Raji (cell line): Measurements from ENCODE around the gene NAXE.

ENCODE experiments used
- POLR2A ChIP-seq: IDR thresholded peaks from 2 replicates; pipeline ENCODE4 v1.6.1; 2011; ENCODE audit warnings: low read depth, low read length, control low read depth; ENCODE audit not compliant: insufficient read depth

Gene NAXE

DNA sequence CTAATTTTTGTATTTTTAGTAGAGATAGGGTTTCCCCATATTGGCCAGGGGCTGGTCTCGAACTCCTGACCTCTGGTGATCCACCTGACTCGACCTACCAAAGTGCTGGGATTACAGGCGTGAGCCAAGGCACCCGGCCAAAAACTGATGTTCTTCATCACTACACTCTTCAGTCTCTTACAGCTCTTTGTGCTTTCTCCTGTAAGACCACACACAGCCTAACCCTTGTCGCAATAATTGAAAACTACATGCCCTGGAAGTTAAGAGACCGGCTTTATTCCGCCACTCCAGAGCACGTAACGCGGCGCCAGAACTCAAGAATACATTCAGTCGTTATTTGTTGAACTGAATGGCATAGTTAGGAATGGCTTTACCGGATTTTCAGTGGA is 9.2 kb downstream of the NAXE start:
- no peak for TF ChIP-seq POLR2A

GRCh38 chr1:156601122-156601830 is 9.7 kb downstream of the NAXE start, which contains the start of gene GPATCH4:
TSS of gene GPATCH4 (minus strand) at chr1:156601479.
- TF ChIP-seq POLR2A, result peak; percentile 83

DNA sequence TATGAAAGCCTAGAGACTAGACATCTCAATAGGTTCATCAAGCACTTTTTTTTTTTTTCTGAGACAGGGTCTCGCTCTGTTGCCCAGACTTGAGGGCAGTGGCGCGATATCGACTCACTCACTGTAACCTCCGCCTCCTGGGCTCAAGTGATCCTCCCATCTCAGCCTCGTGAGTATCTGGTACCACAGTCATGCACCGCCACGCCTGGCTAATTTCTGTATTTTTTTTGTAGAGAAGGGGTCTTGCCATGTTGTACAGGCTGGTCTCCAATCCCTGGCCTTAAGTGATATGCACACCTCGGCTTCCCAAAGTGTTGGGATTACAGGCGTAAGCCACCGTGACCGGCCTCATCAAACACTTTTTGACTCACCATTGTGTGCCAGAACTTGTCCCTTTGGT is 10.3 kb downstream of the NAXE start:
- no peak for TF ChIP-seq POLR2A

GRCh38 chr1:156602557-156602993 is 11.0 kb downstream of the NAXE start:
- TF ChIP-seq POLR2A, result 0 out of 2 replicates have a peak, but pooled peaks have one; percentile 14

GRCh38 chr1:156608036-156608674 is 16.6 kb downstream of the NAXE start:
- 0 out of 2 replicates have a peak, but pooled peaks have one; percentile 23 for TF ChIP-seq POLR2A

GRCh38 chr1:156608981-156609380 is 17.4 kb downstream of the NAXE start:
- no peak for TF ChIP-seq POLR2A

DNA sequence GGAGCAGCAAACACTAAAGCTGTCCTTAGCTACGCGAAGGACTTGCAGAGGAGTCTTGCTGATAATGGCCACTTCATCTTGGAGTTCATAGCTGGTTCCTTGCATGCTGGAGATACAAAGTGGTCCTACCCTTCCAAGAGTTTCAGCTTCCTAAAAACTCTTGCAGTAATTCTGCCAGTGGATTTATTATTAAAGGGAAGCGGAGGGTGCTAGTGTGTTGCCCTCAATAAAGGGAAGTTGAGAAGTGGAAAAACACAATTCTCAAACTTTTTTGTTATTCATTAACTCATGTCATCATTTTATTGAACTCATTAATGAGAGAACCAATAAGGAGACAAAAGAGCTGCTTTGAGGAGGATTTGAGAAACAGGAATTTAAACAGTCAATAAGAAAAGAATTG is 21.1 kb downstream of the NAXE start:
- no peak for TF ChIP-seq POLR2A

DNA sequence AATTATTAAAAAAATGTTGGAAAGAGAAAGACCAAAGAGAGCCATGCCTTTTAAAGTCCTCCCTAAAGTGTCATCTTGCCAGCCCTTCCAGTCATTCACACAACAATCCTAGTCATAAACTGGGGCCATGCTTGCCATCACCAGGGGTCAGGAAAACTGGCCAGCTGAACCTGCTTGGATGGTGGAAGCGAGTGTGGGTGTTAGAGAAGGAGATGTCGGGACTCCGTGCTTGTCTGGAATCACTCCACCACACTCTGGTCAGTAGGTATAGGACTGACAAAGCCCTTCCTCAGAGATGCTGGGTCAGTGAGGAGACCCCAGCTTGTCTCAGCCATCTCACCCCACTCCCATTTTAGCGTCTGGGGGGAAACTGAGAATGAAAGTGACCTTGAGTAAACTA is 24.4 kb downstream of the NAXE start:
- TF ChIP-seq POLR2A, result no peak

- TF ChIP-seq POLR2A, result no peak
Observed at GRCh38 chr1:156616463-156616862, 24.9 kb downstream of the NAXE start.

DNA sequence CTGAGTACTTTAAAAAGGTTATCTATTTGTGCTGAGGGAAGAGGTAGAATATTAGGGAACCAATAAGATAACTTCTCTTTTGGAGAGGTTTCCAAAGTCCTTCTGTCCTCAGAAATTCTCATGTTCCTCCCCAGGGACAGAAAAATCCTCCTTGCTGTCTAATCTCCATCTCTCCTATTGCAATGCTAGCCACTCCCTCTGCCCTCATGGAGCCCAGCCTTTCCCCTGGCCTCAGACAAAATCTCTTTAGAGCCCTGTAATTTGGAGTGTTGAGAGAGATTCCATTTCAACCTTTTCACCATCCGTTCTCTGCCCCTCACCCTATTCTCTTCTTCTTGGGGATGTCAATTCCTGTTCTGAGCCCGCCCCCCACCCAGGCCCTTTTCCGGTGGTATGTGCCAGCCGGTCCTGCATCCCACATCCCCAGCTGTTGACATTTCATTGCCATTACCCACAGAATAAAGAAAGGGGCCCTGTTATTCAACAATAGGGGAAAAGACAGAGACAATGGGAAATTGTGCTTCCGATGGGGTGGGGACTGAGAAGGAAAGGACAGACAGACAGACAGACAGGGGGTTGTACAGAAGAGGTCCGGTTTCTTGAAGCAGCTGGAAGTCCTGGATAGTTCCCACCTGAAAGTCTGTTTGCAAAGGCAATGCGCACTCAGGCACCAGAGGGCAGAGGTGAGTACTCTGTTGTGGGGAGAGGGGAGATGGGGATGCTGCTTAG is 27.4 kb downstream of the NAXE start, which contains the start of gene HAPLN2:
TSS of gene HAPLN2 (plus strand) at position 563 of the 729 bp plus-strand sequence. CDS start 4,076 bp downstream, outside the sequence.
- no peak for TF ChIP-seq POLR2A

- no peak for TF ChIP-seq POLR2A
Observed at GRCh38 chr1:156619582-156619955, 28.0 kb downstream of the NAXE start.

DNA sequence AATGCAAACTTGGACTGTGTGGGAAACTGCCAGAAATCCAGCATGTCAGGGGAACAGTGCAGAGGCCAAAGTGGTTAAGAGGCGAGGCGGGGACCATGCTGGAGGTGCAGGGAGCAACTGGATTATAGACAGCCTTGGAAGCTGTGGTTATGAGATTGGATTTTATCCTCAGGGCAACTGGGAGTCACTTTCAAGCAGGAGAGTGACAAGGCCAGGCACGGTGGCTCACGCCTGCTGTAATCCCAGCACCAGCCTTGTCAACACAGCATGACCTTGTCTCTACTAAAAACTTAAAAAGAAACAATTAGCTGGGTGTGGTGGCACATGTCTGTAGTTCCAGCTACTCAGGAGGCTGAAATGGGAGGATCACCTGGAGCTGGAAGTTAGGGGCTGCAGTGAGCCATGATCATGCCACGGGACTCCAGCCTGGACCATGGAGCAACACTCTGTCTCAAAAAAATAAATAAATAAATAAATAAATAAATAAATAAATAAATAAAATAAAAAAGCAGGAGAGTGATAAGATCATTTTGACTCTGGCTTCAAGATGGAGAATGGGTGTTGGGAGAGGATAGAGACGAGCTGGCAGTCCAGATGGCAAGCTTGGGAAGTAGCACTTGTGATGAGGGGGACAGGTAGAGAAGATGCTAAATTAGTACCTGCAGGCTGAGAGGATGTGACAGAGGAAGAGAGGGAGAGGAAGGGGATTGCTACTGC is 31.2 kb downstream of the NAXE start:
- TF ChIP-seq POLR2A, result no peak

DNA sequence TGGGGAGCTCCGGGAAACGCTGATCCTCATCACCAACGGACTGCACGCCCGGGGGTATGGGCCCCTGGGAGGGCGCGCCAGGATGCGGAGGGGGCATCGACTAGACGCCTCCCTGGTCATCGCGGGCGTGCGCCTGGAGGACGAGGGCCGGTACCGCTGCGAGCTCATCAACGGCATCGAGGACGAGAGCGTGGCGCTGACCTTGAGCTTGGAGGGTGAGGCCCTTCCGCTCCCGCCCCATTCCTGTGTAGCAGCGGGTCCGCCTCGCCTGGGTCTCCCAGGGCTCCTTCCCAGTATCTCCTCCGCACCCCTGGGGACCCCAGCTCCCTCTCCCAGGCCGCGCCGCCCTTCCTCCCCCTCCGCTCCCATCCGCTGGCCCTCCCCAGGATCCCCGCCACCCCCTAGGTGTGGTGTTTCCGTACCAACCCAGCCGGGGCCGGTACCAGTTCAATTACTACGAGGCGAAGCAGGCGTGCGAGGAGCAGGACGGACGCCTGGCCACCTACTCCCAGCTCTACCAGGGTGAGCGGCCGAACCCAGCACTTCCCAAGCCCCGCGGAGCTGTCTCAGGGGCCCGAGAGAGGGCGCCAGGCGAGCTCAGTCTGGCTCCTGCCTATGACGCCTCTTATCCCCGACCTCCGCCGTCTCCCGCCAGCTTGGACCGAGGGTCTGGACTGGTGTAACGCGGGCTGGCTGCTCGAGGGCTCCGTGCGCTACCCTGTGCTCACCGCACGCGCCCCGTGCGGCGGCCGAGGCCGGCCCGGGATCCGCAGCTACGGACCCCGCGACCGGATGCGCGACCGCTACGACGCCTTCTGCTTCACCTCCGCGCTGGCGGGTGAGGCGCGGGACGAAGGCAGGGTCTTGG is 32.6 kb downstream of the NAXE start:
- no peak for TF ChIP-seq POLR2A

- TF ChIP-seq POLR2A, result no peak
Observed at GRCh38 chr1:156624814-156625435, 33.3 kb downstream of the NAXE start.

DNA sequence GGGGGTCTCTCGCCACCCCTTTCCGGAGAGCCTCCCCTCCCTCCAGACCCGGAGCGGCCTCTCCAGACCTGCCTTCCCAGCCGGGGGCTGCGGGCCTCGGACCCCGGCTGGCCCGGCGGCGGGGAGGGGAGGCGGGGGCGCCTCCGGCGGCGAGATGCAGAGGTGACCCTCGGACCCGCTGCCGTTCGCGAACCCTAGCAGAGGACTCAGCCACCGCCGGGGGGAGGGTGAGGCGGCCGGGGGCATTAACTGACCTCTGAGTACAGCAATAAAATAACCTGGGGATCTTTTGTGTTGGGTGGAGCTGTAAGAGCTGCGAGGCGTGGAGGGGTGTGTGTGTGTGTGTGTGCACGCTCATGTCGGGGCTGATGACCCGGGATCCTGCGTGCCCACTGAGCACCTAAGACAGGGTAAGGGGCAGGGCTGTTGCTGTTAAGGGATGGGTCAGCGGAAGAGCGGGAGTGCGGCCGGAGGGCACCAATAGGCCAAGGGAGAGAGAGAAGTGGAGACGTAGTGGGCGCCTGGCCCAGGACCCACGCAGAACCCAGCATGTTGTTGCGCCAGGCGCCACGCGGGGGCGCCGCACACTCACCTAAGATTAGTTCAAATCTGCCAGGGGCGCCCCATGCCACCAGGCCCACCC is 34.0 kb downstream of the NAXE start:
- no peak for TF ChIP-seq POLR2A
